CD14-positive monocyte (primary cell): Measurements from ENCODE around the gene ZAR1L. TPM values are rescaled to one million over a fixed set of nuclear protein-coding genes. Genes with fewer than 3 reads are reported as not detected.

Experiments
- DNase-seq, 3 donors: peaks; one replicate each; pipeline ENCODE4 v3.0.0-alpha.2; 2011 to 2022
- H2AFZ ChIP-seq: 2 replicates; pipeline ENCODE4 v1.6.0; 2012; ENCODE audit warnings: mild to moderate bottlenecking, low read depth, low read length, inconsistent platforms; ENCODE audit not compliant: insufficient read depth, poor library complexity, severe bottlenecking
- H3K27ac ChIP-seq, 2 donors: 1 replicate in 1 of 2; 2 replicates in 1 of 2; pipeline ENCODE4 v1.5.1; 2012 to 2013; ENCODE audit warnings: low read length in 2 of 2, control low read depth in 1 of 2, inconsistent platforms in 1 of 2, low read depth in 1 of 2, mild to moderate bottlenecking in 1 of 2
- H3K27me3 ChIP-seq, 2 donors: one replicate each; pipeline versions ENCODE4 v1.6.0 to v1.6.1; 2011 to 2013; ENCODE audit warnings: low read length in 2 of 2; ENCODE audit not compliant: control insufficient read depth in 2 of 2, insufficient read depth in 2 of 2
- H3K36me3 ChIP-seq, 2 donors: replicated peaks in 1 of 2; 1 replicate in 1 of 2; 2 replicates in 1 of 2; pipeline versions ENCODE4 v1.5.1 to v1.6.1; 2012 to 2013; ENCODE audit warnings: low read length in 2 of 2, control low read depth in 1 of 2, inconsistent platforms in 1 of 2, mild to moderate bottlenecking in 1 of 2; ENCODE audit not compliant: insufficient read depth in 2 of 2, control insufficient read depth in 1 of 2
- H3K4me1 ChIP-seq, 2 donors: 1 replicate in 1 of 2; 2 replicates in 1 of 2; pipeline versions ENCODE4 v1.5.1 to v1.6.1; 2012 to 2013; ENCODE audit warnings: low read length in 2 of 2, control low read depth in 1 of 2, inconsistent platforms in 1 of 2, mild to moderate bottlenecking in 1 of 2, moderate library complexity in 1 of 2; ENCODE audit not compliant: insufficient read depth in 2 of 2, control insufficient read depth in 1 of 2
- H3K4me2 ChIP-seq: replicated peaks from 2 replicates; pipeline ENCODE3; 2012; ENCODE audit warnings: low read length, moderate library complexity, mild to moderate bottlenecking; ENCODE audit not compliant: poor library complexity, severe bottlenecking; ENCODE audit errors: extremely low read depth
- H3K4me3 ChIP-seq, 3 experiments: fragments of 200-600 bp in 1 of 3; sonication (generic) in 1 of 3; replicated peaks in 1 of 3; 1 replicate in 2 of 3; 2 replicates in 1 of 3; pipeline ENCODE4 v1.5.1; 2011 to 2013; ENCODE audit warnings: low read length in 3 of 3, mild to moderate bottlenecking in 3 of 3, control low read depth in 2 of 3, low read depth in 2 of 3, inconsistent platforms in 1 of 3, moderate library complexity in 1 of 3
- H3K79me2 ChIP-seq: 2 replicates; pipeline ENCODE4 v1.6.0; 2012; ENCODE audit warnings: mild to moderate bottlenecking, control low read depth, inconsistent platforms, low read length, moderate library complexity; ENCODE audit not compliant: insufficient read depth
- H3K9ac ChIP-seq: 2 replicates; pipeline ENCODE4 v1.6.0; 2017; ENCODE audit warnings: low read length, mild to moderate bottlenecking; ENCODE audit not compliant: insufficient read depth, poor library complexity, severe bottlenecking
- H3K9me3 ChIP-seq, 2 donors: replicated peaks in 1 of 2; 1 replicate in 1 of 2; 2 replicates in 1 of 2; pipeline versions ENCODE4 v1.5.1 to v1.6.1; 2012 to 2013; ENCODE audit warnings: low read length in 2 of 2, control low read depth in 1 of 2; ENCODE audit not compliant: control insufficient read depth in 1 of 2, insufficient read depth in 1 of 2
- H4K20me1 ChIP-seq: 2 replicates; pipeline ENCODE4 v1.6.0; 2012; ENCODE audit warnings: mild to moderate bottlenecking, low read length, control low read depth, moderate library complexity; ENCODE audit not compliant: insufficient read depth
- H3K27ac Mint-ChIP-seq, 7 donors: one replicate each; pipeline ENCODE4 v1.8.0; 2020; ENCODE audit warnings: mild to moderate bottlenecking in 7 of 7, mixed read lengths in 7 of 7, moderate library complexity in 6 of 7, inconsistent platforms in 2 of 7
- H3K27me3 Mint-ChIP-seq, 3 donors: one replicate each; pipeline ENCODE4 v1.8.0; 2021 to 2022; ENCODE audit warnings: low read depth in 3 of 3, mild to moderate bottlenecking in 3 of 3, mixed read lengths in 3 of 3, moderate library complexity in 3 of 3, inconsistent platforms in 1 of 3
- H3K36me3 Mint-ChIP-seq, 2 donors: one replicate each; pipeline ENCODE4 v1.8.0; 2020; ENCODE audit warnings: mixed read lengths in 2 of 2, inconsistent platforms in 1 of 2, mild to moderate bottlenecking in 1 of 2
- H3K4me1 Mint-ChIP-seq: one replicate; pipeline ENCODE4 v1.8.0; 2020; ENCODE audit warnings: mild to moderate bottlenecking, mixed read lengths
- H3K4me3 Mint-ChIP-seq, 2 donors: one replicate each; pipeline ENCODE4 v1.8.0; 2020; ENCODE audit warnings: mild to moderate bottlenecking in 2 of 2, mixed read lengths in 2 of 2, moderate library complexity in 1 of 2
- H3K9me3 Mint-ChIP-seq, 7 donors: one replicate each; pipeline ENCODE4 v1.8.0; 2020 to 2022; ENCODE audit warnings: mixed read lengths in 7 of 7, mild to moderate bottlenecking in 6 of 7, moderate library complexity in 6 of 7, inconsistent platforms in 2 of 7
- WGBS: methylation state at CpG from one replicate; pipeline ENCODE4 v1.1.5; 2013; ENCODE audit warnings: missing lambda C conversion rate; ENCODE audit not compliant: insufficient coverage; 5-methylcytosine and 5-hydroxymethylcytosine counted together
- intact Hi-C, 2 donors: fragments of 100-400 bp; cut with micrococcal nuclease; formaldehyde crosslinking; loops; one replicate each; pipeline versions ENCODE4 v1.15.0 to v1.15.1; 2023
- polyA plus RNA-seq, 3 donors: library from polyadenylated mRNA; depleted of rRNA in 1 of 3; unstranded in 2 of 3; stranded (reverse) in 1 of 3; fragments of 300-500 nt in 2 of 3; fragments of >200 nt in 1 of 3; fragmentation: Illumina TruSeq in 2 of 3; gene quantifications; 1 replicate in 2 of 3; 2 replicates in 1 of 3; pipeline ENCODE4 v1.2.3, GENCODE V29; 2012 to 2021
- TF ChIP-seq, protein P1 (sequence below): fragments of 200-600 bp; IDR thresholded peaks from one replicate; pipeline ENCODE4 v1.8.0; 2022; ENCODE audit warnings: antibody characterized with exemption, mild to moderate bottlenecking

ZAR1L gene
- polyA plus RNA-seq, 3 donors = not detected

- peak overlapping the region; percentile 69 to 86 for H3K4me3 Mint-ChIP-seq
- peak; percentile 22 to 38 (median 25) for DNase-seq
- WGBS = 0% methylated on average over 5 of the region's 10 CpGs
- Histone ChIP-seq H3K79me2 (no peaks in the 10 kb centered on the region), H3K36me3 (no peaks in the 10 kb centered on the region), H3K4me1 (peaks cover 13 to 22% of the 10 kb centered on the region in 2 donors), H3K4me2 (peak overlapping the region; percentile 79), H3K27me3 (no peaks in the 10 kb centered on the region), H3K9ac (peak overlapping the region; percentile 37), H4K20me1 (no peaks in the 10 kb centered on the region), H3K4me3 (peak overlapping the region; percentile 24 to 78 (median 76)), H3K27ac (peak overlapping the region in 1 of 2 donors; percentile 55), H2AFZ (peak overlapping the region; percentile 79), H3K9me3 (no peaks in the 10 kb centered on the region)
- H3K27me3 Mint-ChIP-seq = no peaks in the 10 kb centered on the region
- no peaks in the 10 kb centered on the region for H3K9me3 Mint-ChIP-seq
- no peaks in the 10 kb centered on the region for H3K36me3 Mint-ChIP-seq
- peaks cover 19% of the 10 kb centered on the region for H3K4me1 Mint-ChIP-seq
- intact Hi-C loops = loop anchor here (5.0 to 10.0 kb wide), 3 partner anchors 115 to 1235 kb away; partner anchors contain the start of gene N4BP2L1 (in 2 of the 2)
- TF ChIP-seq, protein P1, sequence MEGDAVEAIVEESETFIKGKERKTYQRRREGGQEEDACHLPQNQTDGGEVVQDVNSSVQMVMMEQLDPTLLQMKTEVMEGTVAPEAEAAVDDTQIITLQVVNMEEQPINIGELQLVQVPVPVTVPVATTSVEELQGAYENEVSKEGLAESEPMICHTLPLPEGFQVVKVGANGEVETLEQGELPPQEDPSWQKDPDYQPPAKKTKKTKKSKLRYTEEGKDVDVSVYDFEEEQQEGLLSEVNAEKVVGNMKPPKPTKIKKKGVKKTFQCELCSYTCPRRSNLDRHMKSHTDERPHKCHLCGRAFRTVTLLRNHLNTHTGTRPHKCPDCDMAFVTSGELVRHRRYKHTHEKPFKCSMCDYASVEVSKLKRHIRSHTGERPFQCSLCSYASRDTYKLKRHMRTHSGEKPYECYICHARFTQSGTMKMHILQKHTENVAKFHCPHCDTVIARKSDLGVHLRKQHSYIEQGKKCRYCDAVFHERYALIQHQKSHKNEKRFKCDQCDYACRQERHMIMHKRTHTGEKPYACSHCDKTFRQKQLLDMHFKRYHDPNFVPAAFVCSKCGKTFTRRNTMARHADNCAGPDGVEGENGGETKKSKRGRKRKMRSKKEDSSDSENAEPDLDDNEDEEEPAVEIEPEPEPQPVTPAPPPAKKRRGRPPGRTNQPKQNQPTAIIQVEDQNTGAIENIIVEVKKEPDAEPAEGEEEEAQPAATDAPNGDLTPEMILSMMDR = no peak
- H3K27ac Mint-ChIP-seq = peak overlapping the region in 6 of 7 donors; percentile 20 to 82 (median 60)
These were observed 5.6 kb downstream of the ZAR1L start for GRCh38 chr13:32309312-32310133.

DNA sequence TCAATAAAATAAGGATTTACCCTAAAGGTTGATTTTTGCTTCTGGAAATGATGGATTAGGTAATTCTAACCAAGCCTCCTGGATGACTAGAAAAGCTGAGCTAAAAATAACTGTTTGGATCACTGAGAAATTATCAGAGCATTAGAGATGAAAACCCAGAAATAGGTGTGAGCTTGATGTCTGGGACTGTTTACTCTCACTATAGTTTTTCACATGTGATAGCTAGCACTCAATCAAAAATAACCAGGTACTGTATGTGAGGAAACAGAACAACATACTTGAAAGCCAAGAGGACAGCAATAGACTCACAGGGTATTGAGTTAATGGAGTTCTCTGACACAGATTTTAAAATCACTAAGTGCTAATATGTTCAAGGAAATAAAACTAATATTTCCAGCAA is 9.5 kb downstream of the ZAR1L start:
- H3K27me3 Mint-ChIP-seq = no peaks in the 10 kb centered on the region

More for the DNA sequence above, 9.5 kb downstream of the ZAR1L start:
- no peak overlapping the region for H2AFZ ChIP-seq
- H4K20me1 ChIP-seq = no peaks in the 10 kb centered on the region
- intact Hi-C loops = no loop called here
- no peak overlapping the region for H3K9ac ChIP-seq
- H3K36me3 Mint-ChIP-seq = no peaks in the 10 kb centered on the region
- H3K27me3 ChIP-seq = no peaks in the 10 kb centered on the region
- TF ChIP-seq, protein P1 = no peak
- H3K4me1 Mint-ChIP-seq = peaks cover 14% of the 10 kb centered on the region
- peaks cover 9 to 17% of the 10 kb centered on the region in 2 donors for H3K4me1 ChIP-seq
- no peak overlapping the region for H3K4me2 ChIP-seq
- H3K9me3 Mint-ChIP-seq = no peaks in the 10 kb centered on the region
- H3K4me3 Mint-ChIP-seq = no peak overlapping the region
- H3K27ac ChIP-seq = no peak overlapping the region
- H3K9me3 ChIP-seq = no peaks in the 10 kb centered on the region
- no peak overlapping the region for H3K4me3 ChIP-seq
- no peak overlapping the region for H3K27ac Mint-ChIP-seq
- DNase-seq = no peak
- H3K79me2 ChIP-seq = no peaks in the 10 kb centered on the region
- H3K36me3 ChIP-seq = no peaks in the 10 kb centered on the region
